Neural cell (in vitro differentiated cells): ENCODE data around the gene MSH3. TPM values are rescaled to one million over a fixed set of nuclear protein-coding genes. Genes with fewer than 3 reads are reported as not detected.

Experiments
- H2AFZ ChIP-seq: fragments of 200-600, 300-800 bp; sonication (generic), shearing (Covaris generic); 2 replicates; pipeline ENCODE4 v1.6.0; 2014; ENCODE audit warnings: low read depth, mild to moderate bottlenecking, antibody characterized with exemption, low read length, moderate library complexity
- H3F3A ChIP-seq: fragments of 200-600 bp; shearing (Covaris generic); 2 replicates; pipeline ENCODE4 v1.6.1; 2016; ENCODE audit warnings: mild to moderate bottlenecking, moderate library complexity, mixed read lengths, antibody characterized with exemption, low read length; ENCODE audit not compliant: insufficient read depth, poor library complexity, severe bottlenecking
- H3K27ac ChIP-seq: fragments of 200-600, 300-800 bp; sonication (generic), shearing (Covaris generic); 2 replicates; pipeline ENCODE4 v1.5.1; 2014; ENCODE audit warnings: mild to moderate bottlenecking, low read length, moderate library complexity
- H3K27me3 ChIP-seq: fragments of 300-800, 200-600 bp; sonication (generic), shearing (Covaris generic); 2 replicates; pipeline ENCODE4 v1.6.0; 2014; ENCODE audit warnings: mild to moderate bottlenecking, low read depth, low read length, moderate library complexity; ENCODE audit not compliant: insufficient read depth
- H3K36me3 ChIP-seq: fragments of 300-800, 200-600 bp; sonication (generic), shearing (Covaris generic); 2 replicates; pipeline ENCODE4 v1.5.1; 2014; ENCODE audit warnings: mild to moderate bottlenecking, antibody characterized with exemption, low read length, moderate library complexity; ENCODE audit not compliant: insufficient read depth
- H3K4me2 ChIP-seq: fragments of 300-800, 200-600 bp; sonication (generic), shearing (Covaris generic); 2 replicates; pipeline ENCODE4 v1.6.0; 2014; ENCODE audit warnings: mild to moderate bottlenecking, low read length
- H3K4me3 ChIP-seq: fragments of 300-800, 200-600 bp; sonication (generic), shearing (Covaris generic); 2 replicates; pipeline ENCODE4 v1.5.1; 2014; ENCODE audit warnings: mild to moderate bottlenecking, low read length, moderate library complexity
- H3K79me2 ChIP-seq: fragments of 200-600 bp; shearing (Covaris generic); replicated peaks from 2 replicates; pipeline ENCODE4 v1.6.0; 2014; ENCODE audit warnings: mild to moderate bottlenecking, low read length, moderate library complexity; ENCODE audit not compliant: insufficient read depth
- H3K9ac ChIP-seq: fragments of 300-800, 200-600 bp; sonication (generic), shearing (Covaris generic); 2 replicates; pipeline ENCODE4 v1.6.1; 2016; ENCODE audit warnings: mild to moderate bottlenecking, low read length, mixed read lengths
- H3K9me2 ChIP-seq: fragments of 200-600 bp; shearing (Covaris generic); 2 replicates; pipeline ENCODE4 v1.6.1; 2016; ENCODE audit warnings: mild to moderate bottlenecking, low read length, mixed read lengths; ENCODE audit not compliant: insufficient read depth
- H3K9me3 ChIP-seq: fragments of 200-600, 300-800 bp; sonication (generic), shearing (Covaris generic); 2 replicates; pipeline ENCODE4 v1.6.1; 2016; ENCODE audit warnings: mild to moderate bottlenecking, mixed run types, low read length, moderate library complexity, mixed read lengths
- H4K20me1 ChIP-seq: fragments of 200-600 bp; shearing (Covaris generic); 2 replicates; pipeline ENCODE4 v1.6.1; 2016; ENCODE audit warnings: mild to moderate bottlenecking, mixed run types; ENCODE audit not compliant: insufficient read depth
- EP300 ChIP-seq: fragments of 450-650 bp; conservative IDR thresholded peaks from 2 replicates; pipeline ENCODE4 v1.6.1; 2014; ENCODE audit warnings: antibody characterized with exemption, mild to moderate bottlenecking, moderate library complexity; ENCODE audit not compliant: poor library complexity, severe bottlenecking
- EZH2 ChIP-seq: fragments of 200-600, 300-800 bp; shearing (Covaris generic), sonication (generic); IDR thresholded peaks from 2 replicates; pipeline ENCODE4 v1.6.1; 2014; ENCODE audit warnings: antibody characterized with exemption, low read length, borderline replicate concordance, mild to moderate bottlenecking; ENCODE audit not compliant: insufficient read depth, poor library complexity, severe bottlenecking
- MXI1 ChIP-seq: fragments of 450-650 bp; conservative IDR thresholded peaks from 2 replicates; pipeline ENCODE4 v1.6.1; 2014; ENCODE audit warnings: antibody characterized with exemption, mild to moderate bottlenecking; ENCODE audit not compliant: poor library complexity, severe bottlenecking
- POLR2AphosphoS5 ChIP-seq: IDR thresholded peaks from 2 replicates; pipeline ENCODE4 v1.6.1; 2012
- RAD21 ChIP-seq: fragments of 450-650 bp; conservative IDR thresholded peaks from 2 replicates; pipeline ENCODE4 v1.6.1; 2014; ENCODE audit warnings: antibody characterized with exemption, mild to moderate bottlenecking, moderate library complexity
- SMC3 ChIP-seq: fragments of 450-650 bp; conservative IDR thresholded peaks from 2 replicates; pipeline ENCODE4 v1.6.1; 2014; ENCODE audit warnings: antibody characterized with exemption, mild to moderate bottlenecking, moderate library complexity; ENCODE audit not compliant: poor library complexity
- TAF1 ChIP-seq: IDR thresholded peaks from 2 replicates; pipeline ENCODE4 v1.6.1; 2012; ENCODE audit warnings: low read depth
- polyA plus RNA-seq: library from polyadenylated mRNA; depleted of rRNA; stranded (reverse); fragments of >200 nt; gene quantifications from 2 replicates; pipeline ENCODE4 v1.2.3, GENCODE V29; 2014
- TF ChIP-seq, protein P1 (sequence below): fragments of 450-650 bp; IDR thresholded peaks from 2 replicates; pipeline ENCODE4 v1.5.1; 2014; ENCODE audit warnings: antibody characterized with exemption, mild to moderate bottlenecking, moderate library complexity; ENCODE audit not compliant: poor library complexity, severe bottlenecking
- TF ChIP-seq, protein P2 (sequence below): IDR thresholded peaks from 2 replicates; pipeline ENCODE4 v1.6.1; 2012; ENCODE audit warnings: borderline replicate concordance

MSH3 gene
- polyA plus RNA-seq, 1 donor from 2014 or later = 9.8 TPM

DNA sequence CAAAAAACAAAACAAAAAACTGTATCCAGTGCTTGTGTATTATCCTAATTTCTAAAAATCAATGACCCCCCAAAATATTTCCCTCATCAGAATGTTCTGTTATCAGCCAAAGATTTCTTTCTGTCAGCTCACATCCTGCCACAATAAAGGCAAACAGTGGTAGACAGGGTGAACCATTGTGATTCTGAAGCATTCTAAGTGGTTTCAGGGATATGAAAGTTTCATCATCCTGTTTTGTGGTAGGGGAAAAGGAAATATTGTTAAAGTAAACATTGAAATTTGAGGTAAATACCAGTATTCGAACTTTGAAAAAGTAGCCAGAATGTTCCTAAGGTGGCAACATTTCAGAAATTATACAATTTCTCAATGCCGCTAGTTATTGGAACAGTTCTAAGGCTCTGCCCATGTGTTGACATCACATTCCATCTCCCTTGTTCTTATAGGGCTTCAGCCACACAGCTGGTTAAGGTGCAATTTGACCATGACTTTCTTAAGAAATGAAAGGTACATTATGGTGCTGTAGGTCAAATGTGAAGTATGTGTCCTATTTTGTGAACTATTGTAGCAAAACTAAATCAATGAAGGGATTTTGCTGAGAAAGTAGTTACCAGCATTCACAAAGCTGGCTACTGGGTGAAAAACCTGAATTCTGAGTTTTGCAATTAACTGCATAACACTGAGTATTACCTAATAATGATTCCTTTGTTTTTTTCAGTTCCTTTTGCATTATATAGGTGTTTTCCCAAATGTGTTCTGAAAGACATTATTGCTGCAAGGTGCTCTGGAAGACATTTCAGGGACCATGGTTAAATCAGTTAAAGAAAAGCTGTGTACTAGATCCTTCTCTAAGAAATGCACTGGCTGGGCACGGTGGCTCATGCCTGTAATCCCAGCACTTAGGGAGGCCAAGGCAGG lies 198.1 kb downstream of the MSH3 start:
- Histone ChIP-seq H3K36me3 (no peaks in the 10 kb centered on the region), H3K27me3 (no peaks in the 10 kb centered on the region), H3K9ac (no peak overlapping the region), H3K27ac (no peak overlapping the region), H3K4me2 (no peak overlapping the region), H3K4me3 (no peak overlapping the region), H3K79me2 (no peaks in the 10 kb centered on the region), H2AFZ (no peak overlapping the region), H3F3A (no peaks in the 10 kb centered on the region), H3K9me3 (no peaks in the 10 kb centered on the region), H4K20me1 (no peaks in the 10 kb centered on the region), H3K9me2 (no peaks in the 10 kb centered on the region)
- TF ChIP-seq POLR2AphosphoS5 (no peak), EP300 (no peak), EZH2 (no peak), MXI1 (no peak), TAF1 (no peak), SMC3 (no peak), RAD21 (no peak)
- TF ChIP-seq, protein P1, sequence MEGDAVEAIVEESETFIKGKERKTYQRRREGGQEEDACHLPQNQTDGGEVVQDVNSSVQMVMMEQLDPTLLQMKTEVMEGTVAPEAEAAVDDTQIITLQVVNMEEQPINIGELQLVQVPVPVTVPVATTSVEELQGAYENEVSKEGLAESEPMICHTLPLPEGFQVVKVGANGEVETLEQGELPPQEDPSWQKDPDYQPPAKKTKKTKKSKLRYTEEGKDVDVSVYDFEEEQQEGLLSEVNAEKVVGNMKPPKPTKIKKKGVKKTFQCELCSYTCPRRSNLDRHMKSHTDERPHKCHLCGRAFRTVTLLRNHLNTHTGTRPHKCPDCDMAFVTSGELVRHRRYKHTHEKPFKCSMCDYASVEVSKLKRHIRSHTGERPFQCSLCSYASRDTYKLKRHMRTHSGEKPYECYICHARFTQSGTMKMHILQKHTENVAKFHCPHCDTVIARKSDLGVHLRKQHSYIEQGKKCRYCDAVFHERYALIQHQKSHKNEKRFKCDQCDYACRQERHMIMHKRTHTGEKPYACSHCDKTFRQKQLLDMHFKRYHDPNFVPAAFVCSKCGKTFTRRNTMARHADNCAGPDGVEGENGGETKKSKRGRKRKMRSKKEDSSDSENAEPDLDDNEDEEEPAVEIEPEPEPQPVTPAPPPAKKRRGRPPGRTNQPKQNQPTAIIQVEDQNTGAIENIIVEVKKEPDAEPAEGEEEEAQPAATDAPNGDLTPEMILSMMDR = no peak
- TF ChIP-seq, protein P2, sequence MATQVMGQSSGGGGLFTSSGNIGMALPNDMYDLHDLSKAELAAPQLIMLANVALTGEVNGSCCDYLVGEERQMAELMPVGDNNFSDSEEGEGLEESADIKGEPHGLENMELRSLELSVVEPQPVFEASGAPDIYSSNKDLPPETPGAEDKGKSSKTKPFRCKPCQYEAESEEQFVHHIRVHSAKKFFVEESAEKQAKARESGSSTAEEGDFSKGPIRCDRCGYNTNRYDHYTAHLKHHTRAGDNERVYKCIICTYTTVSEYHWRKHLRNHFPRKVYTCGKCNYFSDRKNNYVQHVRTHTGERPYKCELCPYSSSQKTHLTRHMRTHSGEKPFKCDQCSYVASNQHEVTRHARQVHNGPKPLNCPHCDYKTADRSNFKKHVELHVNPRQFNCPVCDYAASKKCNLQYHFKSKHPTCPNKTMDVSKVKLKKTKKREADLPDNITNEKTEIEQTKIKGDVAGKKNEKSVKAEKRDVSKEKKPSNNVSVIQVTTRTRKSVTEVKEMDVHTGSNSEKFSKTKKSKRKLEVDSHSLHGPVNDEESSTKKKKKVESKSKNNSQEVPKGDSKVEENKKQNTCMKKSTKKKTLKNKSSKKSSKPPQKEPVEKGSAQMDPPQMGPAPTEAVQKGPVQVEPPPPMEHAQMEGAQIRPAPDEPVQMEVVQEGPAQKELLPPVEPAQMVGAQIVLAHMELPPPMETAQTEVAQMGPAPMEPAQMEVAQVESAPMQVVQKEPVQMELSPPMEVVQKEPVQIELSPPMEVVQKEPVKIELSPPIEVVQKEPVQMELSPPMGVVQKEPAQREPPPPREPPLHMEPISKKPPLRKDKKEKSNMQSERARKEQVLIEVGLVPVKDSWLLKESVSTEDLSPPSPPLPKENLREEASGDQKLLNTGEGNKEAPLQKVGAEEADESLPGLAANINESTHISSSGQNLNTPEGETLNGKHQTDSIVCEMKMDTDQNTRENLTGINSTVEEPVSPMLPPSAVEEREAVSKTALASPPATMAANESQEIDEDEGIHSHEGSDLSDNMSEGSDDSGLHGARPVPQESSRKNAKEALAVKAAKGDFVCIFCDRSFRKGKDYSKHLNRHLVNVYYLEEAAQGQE = no peak

DNA sequence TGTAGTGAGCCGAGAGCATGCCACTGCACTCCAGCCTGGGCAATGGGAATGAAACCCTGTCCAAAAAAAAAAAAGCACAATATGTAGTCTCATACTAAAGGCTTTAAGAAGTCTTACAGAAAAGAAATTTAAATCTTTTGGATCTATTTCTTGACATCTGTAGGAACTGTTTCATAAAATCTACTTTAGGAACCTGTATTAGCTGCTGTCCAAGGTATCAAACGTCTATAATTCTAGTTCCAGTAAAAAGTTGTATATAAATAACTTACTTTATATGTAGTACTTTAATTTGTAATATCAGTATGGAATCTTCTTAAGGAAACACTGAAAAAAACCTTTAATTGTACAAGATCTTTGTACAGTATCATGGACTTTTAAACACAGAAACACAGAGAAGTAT lies 199.0 kb downstream of the MSH3 start:
- Histone ChIP-seq H3K9ac (no peak overlapping the region), H3K4me2 (no peak overlapping the region), H3K9me3 (no peaks in the 10 kb centered on the region), H3K9me2 (no peaks in the 10 kb centered on the region), H3K36me3 (no peaks in the 10 kb centered on the region), H3F3A (no peaks in the 10 kb centered on the region), H2AFZ (no peak overlapping the region), H3K27ac (no peak overlapping the region), H3K4me3 (no peak overlapping the region), H3K27me3 (no peaks in the 10 kb centered on the region), H3K79me2 (no peaks in the 10 kb centered on the region), H4K20me1 (no peaks in the 10 kb centered on the region)
- TF ChIP-seq, protein P1 = no peak
- no peak for TF ChIP-seq POLR2AphosphoS5
- no peak for TF ChIP-seq MXI1
- no peak for TF ChIP-seq TAF1
